ENCODE data around the gene RHBDD2.

RHBDD2 gene

DNA sequence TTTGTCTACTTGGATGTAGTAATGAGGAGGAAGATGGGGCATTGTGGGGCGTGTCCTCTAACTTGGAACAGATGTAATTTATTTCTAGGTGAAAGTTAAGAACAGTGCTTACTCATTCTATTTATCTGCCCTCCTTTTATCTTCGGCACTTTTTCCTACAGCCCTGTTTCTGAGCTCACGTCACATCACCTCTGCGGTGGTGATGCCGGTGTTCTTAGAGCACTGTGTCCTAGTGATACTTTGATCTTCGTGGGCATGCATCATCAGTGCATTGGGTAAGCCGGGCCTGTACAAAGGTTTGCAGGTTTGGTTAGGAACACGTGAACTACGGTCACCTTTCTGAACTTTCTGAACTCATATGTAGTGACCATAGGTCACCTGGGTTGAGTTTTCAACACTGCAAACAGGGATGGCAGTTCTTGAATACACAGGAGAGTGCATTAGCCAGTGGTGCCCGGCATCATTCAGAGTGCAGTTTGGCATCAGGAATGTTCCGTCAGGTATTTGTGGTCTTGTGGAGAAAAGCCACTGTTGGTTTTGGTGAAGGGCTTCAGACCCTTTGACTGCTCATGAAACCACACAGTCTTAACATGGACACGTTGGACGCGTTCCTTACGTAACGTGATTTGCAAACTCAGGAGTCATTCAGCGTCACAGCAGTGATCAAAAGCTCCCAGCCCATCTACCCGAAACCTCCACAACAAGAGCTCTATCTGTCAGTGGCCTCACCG is 41.8 kb downstream of the RHBDD2 start:
- DNase-seq (ENCODE audit: low read depth in 2 of 2): peak in 1 of 2 donors; percentile 22

GRCh38 chr7:75921479-75921878 is 42.6 kb downstream of the RHBDD2 start:
- DNase-seq (ENCODE audit: low read depth in 2 of 2): no peak

DNA sequence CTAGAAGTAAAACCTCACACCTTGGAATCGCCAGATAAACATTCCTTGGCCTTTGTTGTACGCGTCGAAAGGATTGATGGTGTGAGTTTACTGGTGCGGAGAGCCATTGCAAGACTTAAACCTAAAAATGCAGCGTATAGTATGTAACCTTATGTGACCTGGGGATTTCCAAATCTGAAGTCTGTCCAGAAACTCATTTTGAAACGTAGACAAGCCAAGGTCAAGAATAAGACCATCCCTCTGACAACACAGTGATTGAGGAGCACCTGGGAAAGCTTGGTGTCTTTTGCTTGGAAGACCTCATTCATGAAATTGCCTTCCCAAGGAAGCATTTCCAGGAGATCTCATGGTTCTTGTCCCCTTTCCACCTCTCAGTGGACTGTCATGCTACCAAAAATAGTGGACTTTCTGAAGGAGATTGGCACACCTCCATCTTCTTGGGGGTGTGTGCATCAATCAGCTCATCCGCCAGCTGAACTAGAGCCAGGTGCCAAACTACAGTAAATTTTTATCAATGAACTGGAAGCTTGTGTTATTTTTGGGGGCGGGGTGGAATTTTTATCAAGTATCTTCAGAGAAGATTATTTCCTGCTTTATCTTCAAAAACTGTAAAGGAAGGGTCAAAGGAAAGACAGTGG is 44.3 kb downstream of the RHBDD2 start:
- no peak for DNase-seq (ENCODE audit: low read depth in 2 of 2)

DNA sequence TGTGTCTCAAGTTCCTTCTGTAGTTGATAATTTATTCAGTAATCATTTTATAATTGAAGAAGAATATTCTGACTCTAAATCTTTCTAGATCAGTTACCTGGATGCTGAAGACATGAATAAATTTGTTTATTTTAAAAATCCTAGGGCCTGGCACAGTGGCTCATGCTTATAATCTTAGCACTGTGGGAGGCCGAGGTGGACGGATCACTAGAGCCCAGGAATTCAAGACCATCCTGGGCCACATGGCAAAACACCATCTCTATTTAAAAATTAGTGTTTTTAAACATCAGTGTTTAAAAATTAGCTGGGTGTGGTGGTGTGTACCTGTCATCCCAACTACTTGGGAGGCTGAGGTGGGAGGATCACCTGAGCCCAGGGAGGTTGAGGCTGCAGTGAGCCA is 45.4 kb downstream of the RHBDD2 start:
- no peak for DNase-seq (ENCODE audit: low read depth in 2 of 2)

- no peak for DNase-seq (ENCODE audit: low read depth in 2 of 2)
These were observed 46.1 kb downstream of the RHBDD2 start for GRCh38 chr7:75924889-75925288.

DNA sequence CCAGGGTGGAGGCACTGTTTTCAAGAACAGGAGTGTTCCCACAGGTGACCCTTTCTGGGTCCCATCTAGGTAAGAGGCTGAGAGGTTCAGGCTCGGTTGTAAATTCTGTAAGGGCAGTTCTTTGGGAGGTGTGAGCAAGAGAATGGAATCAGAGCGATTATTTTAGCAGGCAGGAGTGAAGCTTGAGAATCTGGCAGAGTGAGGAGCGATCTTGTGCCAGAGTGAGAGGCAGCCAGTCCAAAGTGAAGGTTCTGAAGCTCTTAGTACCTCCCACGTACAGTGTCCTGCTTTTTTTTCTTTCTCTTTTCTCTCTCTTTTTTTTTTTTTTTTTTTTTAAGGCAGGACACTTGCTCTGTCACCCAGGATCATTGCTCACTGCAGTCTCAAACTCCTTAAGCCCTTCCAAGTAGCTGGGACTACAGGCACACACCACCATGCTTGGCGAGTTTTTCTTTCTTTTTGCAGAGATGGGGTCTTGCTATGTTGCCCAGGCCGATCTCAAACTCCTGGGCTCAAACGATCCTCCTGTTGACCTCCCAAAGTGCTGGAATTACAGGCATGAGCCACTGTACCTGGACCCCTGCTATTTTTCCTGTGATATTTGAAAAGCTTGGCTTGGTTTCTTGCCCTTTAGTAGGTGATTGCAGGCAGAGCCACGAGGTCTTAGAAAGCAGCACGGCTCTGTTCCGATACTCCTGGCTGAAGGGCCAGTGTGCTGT is 47.0 kb downstream of the RHBDD2 start:
- no peak for DNase-seq (ENCODE audit: low read depth in 2 of 2)

DNA sequence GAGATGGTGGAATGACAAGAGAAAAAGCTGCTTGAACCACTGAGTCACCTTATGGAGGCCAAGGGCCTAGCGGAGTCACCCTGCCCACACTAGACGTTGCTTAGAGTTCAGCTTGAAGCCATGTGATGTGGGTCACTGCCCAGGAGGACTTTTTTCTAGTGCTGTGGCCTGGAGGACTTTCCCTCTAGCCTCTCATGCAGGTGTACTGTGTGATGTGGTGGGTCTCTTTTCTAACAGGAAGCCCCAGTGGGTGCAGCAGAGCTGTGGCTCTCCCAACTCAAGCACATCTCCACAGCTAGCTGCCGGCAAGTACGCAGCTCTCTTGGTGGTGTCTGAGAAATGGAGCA is 49.7 kb downstream of the RHBDD2 start:
- no peak for DNase-seq (ENCODE audit: low read depth in 2 of 2)

DNA sequence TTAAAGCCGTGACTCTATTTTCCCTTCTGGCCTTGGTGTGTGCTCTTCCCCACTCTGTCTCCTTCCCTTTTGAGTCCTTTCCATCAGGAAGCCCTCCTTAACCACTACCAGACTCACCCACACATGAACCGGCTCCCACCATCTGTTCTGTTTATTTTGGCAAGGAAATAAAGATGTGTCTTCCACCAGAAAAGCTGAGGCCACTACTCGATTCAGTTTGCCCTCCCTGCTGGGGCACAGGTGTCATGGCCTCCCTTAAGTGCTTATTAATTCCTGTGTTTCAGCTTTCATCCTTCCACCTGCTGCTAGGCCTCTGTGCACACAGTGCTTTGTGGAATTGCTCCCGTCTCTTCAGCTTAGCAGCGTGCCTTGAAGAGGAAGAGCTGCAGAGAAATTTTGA is 52.8 kb downstream of the RHBDD2 start:
- no peak for DNase-seq (ENCODE audit: low read depth in 2 of 2)

DNA sequence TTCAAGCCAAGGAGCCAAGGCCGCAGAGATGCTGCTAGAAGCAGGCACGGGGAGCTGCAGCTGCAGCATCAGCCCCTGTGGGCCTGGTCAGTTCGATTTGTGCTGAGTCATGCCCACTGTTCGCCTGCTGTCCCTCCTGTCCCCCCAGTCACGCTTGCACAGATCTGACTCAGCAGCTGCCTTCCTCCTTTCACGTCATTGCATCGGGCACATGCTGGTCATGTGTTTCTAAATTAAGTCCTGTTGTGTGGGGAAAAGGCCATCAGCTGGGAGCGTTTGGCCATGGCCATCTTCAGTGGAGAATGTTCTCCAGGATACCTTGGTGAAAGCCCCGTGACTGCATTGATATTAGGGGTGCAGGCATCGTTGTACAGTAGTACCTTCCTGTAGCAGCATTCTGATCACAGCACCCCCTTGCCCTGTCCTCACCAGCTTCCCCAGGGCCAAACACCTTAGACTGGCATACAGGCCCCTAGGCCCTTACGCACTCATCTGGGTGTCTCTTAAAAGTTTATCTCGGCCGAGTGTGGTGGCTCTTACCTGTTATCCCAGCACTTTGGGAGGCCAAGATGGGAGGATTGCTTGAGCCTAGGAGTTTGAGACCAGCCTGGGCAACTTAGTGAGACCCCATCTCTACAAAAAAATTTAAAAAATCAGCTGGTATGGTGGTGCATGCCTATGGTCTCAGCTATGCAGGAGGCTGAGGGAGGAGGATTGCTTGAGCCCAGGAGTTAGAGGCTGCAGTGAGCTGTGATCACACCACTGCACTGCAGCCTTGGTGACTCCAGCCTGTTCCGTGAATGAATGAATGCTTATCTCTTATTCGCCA is 59.3 kb downstream of the RHBDD2 start:
- DNase-seq (ENCODE audit: low read depth in 2 of 2): no peak

Data from stimulated activated CD8-positive, alpha-beta memory T cell treated with anti-CD3 and anti-CD28 coated beads, Interleukin-15, amount 100 ng/mL, for 48 hours (primary cell).